A673 (cell line): ENCODE data around the gene PPP1R14D.

ENCODE experiments used
- EZH2 ChIP-seq: fragments of 200-600 bp; sonication (generic); IDR thresholded peaks from 2 replicates; pipeline ENCODE4 v1.6.1; 2017; ENCODE audit warnings: borderline replicate concordance, low read depth, mild to moderate bottlenecking, mixed read lengths, antibody characterized with exemption, low read length; ENCODE audit not compliant: poor library complexity, severe bottlenecking
- TF ChIP-seq, protein P1 (sequence below): fragments of 300-800, 200-600 bp; sonication (generic); conservative IDR thresholded peaks from 2 replicates; pipeline ENCODE4 v1.5.1; 2017; ENCODE audit warnings: low read depth, mild to moderate bottlenecking, antibody characterized with exemption, low read length, moderate library complexity, mixed read lengths

DNA sequence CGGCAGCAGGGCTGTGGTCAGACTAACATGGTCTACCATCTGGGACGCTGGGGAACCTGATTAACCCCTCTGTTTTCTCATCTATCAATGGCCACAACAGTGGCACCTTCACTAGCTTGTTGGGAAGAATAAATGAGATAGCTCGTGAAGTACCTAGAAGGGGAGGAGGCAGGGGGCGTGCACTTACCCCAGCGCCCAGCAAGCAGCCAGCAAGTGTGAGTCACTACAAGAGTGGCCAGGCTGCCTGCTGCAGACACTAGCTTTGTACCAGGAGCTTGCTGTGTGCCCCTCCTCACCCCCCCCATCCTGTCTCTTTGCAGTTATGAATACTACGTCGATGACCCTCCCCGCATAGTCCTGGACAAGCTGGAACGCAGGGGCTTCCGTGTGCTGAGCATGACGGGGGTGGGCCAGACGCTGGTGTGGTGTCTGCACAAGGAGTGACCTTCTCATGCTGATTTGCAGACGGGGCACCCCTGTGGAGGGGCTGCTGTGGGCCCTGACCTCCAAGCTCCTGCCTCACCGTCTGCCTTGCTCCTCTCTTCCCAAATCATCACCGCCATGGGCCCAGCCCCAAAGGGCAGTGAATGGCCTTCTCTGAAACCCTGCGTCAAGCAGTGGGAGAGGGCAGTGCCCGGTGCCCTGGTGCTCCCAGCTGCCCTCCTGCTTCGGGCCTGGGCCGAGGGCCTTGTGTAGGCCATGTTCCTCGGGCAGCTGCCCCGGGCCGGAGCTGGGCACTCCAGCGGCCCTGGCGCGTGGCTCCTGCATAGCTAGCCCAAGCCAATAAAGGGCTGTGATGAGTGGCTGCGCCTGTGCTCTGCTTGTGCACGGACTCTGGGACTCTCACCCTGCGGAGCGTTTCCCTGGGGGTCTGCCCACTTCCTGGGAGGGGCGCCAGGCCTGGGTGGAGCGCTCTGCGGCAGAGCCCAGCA, 61.3 kb downstream of the PPP1R14D start:
- TF ChIP-seq, protein P1, sequence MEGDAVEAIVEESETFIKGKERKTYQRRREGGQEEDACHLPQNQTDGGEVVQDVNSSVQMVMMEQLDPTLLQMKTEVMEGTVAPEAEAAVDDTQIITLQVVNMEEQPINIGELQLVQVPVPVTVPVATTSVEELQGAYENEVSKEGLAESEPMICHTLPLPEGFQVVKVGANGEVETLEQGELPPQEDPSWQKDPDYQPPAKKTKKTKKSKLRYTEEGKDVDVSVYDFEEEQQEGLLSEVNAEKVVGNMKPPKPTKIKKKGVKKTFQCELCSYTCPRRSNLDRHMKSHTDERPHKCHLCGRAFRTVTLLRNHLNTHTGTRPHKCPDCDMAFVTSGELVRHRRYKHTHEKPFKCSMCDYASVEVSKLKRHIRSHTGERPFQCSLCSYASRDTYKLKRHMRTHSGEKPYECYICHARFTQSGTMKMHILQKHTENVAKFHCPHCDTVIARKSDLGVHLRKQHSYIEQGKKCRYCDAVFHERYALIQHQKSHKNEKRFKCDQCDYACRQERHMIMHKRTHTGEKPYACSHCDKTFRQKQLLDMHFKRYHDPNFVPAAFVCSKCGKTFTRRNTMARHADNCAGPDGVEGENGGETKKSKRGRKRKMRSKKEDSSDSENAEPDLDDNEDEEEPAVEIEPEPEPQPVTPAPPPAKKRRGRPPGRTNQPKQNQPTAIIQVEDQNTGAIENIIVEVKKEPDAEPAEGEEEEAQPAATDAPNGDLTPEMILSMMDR = no peak
- TF ChIP-seq EZH2 = no peak
